22Rv1 (cell line): ENCODE results near the gene LSP1.

Experiments used
- H3K27ac ChIP-seq: fragments of 450-650 bp; 2 replicates; pipeline ENCODE4 v1.5.1; 2017
- ZFX ChIP-seq: fragments of 450-650 bp; IDR thresholded peaks from 2 replicates; pipeline ENCODE4 v1.6.1; 2017; ENCODE audit warnings: antibody characterized with exemption, borderline replicate concordance
- TF ChIP-seq, protein P1 (sequence below): fragments of 450-650 bp; IDR thresholded peaks from 2 replicates; pipeline ENCODE4 v1.5.1; 2017; ENCODE audit warnings: mild to moderate bottlenecking

LSP1 gene

DNA sequence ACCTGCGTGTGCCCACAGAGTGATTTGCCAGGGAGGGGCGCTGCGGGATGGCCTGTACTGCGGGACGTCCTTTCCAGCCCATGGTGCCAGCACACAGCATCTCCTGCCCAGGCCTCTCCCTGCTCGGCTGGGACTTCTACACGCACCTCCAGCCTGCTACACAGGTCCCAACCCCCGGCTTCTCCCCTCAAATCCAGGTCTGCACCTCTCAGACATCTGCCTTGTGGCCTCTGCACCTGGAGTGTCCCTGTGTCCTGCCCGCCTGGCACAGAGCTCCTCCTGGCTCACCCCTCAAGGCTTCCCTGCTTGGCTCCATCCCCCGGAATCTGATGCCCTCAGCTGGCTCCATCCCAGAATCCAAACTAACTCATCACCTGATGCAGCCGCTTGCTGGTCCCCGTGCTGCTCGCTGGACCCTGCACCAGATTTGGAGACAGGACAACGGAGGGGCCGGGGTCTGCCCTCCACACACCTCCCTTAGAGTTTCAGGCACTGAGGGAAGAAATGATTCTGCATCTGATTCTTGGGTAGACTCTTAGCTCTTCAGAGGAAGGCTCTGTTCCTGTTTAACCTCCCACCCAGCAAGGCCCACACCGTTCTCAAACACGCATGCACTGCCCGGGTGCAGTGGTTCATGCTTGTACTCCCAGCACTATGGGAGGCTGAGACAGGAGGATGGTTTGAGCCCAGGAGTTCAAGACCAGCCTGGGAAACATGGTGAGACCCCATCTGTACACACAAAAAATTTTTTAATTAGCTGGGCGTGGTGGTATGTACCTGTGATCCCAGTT lies 4.0 kb upstream of the LSP1 start:
- TF ChIP-seq ZFX, result no peak
- TF ChIP-seq, protein P1, sequence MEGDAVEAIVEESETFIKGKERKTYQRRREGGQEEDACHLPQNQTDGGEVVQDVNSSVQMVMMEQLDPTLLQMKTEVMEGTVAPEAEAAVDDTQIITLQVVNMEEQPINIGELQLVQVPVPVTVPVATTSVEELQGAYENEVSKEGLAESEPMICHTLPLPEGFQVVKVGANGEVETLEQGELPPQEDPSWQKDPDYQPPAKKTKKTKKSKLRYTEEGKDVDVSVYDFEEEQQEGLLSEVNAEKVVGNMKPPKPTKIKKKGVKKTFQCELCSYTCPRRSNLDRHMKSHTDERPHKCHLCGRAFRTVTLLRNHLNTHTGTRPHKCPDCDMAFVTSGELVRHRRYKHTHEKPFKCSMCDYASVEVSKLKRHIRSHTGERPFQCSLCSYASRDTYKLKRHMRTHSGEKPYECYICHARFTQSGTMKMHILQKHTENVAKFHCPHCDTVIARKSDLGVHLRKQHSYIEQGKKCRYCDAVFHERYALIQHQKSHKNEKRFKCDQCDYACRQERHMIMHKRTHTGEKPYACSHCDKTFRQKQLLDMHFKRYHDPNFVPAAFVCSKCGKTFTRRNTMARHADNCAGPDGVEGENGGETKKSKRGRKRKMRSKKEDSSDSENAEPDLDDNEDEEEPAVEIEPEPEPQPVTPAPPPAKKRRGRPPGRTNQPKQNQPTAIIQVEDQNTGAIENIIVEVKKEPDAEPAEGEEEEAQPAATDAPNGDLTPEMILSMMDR, result no peak
- no peak overlapping the region for H3K27ac ChIP-seq

DNA sequence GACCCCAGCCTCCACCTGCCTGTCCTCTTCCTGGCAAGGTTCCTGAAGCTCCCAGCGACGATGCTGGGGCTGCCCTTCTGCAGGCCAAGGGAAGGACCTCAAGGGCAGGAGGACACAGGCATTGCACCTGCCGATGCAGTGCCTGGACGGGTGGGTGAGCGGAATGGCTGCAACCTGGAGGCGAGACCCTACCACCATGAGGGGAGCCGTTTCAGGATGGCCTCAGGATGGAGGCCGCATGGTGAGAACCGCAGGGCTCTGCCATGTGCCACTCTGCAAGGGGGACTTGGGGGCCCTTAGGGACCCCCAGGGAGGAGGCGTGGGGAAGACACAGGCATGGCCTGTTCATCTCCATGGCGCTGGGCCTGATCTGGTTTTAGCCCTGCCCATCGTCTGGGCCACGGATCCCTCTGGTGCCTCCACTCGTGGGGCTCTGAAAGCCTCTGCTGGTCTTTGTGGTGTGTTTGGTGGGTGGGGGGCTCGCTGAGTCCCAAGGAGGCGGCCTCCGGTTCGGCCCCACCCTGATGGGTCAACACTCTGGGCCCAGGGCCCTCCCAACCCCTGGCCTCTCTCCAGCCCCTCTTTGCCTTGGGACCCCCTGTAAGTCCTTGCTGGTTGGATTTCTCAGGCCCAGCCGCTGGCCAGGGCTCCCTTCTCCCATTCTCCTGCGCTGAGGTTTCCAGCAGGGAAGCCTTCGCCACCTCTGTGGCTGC lies 1.3 kb upstream of the LSP1 start:
- H3K27ac ChIP-seq, result no peak overlapping the region
- TF ChIP-seq, protein P1, result no peak
- TF ChIP-seq ZFX, result no peak

DNA sequence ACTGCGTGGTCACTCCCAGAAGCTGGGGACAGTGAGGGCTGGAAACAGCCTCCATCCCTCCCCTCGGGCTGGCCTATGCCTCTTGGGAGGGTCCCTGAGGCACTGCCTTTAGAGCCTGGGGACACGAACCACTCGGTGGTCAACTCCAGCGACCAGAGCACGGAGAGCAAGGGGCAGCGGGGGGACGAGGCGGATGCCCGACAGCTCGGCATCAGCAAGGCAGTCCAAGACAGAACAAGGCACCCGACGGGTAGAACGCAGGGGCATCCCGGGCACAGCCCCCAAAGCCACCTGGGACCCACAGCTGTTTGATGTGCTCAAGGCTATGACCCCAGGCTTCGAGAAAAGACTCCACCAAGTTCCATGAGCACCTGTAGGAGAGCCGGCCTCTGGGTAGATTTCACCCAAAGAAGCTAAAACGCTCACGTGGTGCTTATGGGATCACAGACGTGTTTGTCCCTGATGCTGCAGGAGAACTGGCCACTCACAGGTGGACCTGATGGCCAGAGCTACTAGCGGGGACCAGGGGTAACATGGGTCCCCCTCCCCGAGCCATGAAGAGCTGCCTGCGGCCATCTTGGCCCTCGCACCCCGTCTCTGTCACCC lies 510 bp upstream of the LSP1 start:
- H3K27ac ChIP-seq, result no peak overlapping the region
- no peak for TF ChIP-seq ZFX
- TF ChIP-seq, protein P1, result no peak

DNA sequence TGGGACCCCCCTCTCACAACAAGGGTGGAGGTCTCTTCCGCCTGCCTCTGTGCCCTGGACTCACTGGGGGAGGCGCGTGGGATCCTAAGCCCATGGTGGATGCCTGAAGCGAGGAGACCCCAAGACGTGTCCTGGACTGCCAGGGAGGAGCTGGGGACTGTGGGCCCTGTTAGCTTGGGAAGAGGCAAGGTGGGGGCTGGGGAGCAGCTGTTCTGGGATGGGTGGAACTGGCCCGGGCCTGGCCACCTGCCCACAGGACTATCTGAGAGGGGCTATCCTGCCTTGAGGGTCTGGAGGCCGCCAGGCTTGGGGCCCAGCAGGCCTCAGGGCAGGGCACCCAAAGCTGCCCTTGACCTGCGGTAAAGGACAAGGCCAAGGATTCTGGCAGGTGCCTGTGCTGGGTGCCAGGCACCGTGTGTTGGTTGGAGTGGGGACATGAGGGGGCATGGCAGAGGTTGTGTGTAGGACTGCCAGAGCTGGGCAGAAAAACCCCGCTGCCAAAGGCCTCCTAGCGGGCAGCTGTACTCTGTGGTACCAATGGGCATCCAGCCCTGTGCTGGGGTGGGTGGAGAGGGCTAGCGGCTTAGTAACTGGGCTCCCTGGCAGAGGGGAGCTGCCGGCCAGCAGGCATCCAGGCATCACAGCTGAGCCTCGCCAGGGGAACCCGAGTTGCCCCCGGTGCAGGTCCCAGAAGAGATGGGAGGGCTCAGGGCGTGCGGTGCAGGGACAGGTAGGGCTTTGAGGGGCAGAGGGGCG lies 670 bp downstream of the LSP1 start:
- no peak overlapping the region for H3K27ac ChIP-seq
- no peak for TF ChIP-seq ZFX
- TF ChIP-seq, protein P1, result no peak

DNA sequence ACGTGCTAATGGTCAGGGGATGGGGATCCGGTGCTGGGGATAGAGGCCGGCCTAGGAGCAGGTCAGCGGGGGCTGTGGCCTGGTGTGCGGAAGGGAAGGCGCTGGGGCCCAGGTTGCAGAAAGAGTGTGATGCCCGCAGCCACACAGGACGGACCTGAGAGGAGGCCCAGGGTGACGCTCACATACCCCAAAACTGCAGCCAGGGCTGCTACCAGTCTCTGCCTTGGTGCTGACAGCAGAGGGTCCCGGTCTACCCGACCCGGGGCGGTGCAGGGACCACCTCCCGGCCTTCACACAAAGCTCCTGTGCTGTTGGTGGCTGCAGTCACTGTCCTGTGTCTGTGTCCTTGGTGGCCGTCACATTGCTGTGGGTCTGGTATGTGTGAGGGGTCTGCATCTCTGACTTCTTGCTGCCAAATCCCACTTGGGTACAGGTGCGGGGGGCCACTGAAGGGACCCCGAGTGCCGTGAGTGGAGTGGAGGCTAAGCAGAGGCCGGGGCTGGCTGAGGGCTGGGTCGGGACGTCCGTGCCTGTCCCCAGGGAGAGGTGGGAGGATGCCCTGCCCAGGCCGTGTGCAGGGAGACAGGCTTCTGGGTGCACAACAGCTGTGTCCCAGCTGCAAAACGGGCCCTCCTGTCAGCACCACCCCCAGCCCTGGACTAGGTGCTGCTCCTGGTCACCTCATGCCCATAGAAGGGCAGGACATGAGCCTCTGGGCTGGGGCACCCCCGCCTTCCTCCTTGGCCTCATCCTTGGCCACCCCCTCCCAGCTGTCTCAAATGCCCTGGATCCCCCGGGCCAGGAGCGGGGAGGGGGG lies 1.5 kb downstream of the LSP1 start:
- no peak overlapping the region for H3K27ac ChIP-seq
- TF ChIP-seq, protein P1, result no peak
- no peak for TF ChIP-seq ZFX
